ENCODE measurements around the gene TBC1D23. TPM values are rescaled to one million over a fixed set of nuclear protein-coding genes. Genes with fewer than 3 reads are reported as not detected.
"Not testable (repeated sequence)": the region's sequence is repeated elsewhere in the genome, so short reads cannot be mapped to it uniquely, and the experiment has no call there.

Gene TBC1D23
- total RNA-seq, 1 experiment from 2014 or later: 20.6 TPM

GRCh38 chr3:100261485-100261903 lies 702 bp downstream of the TBC1D23 start:
- Histone ChIP-seq H3K79me2 (ENCODE audit: low read length) (peaks cover 31% of the 10 kb centered on the region), H3K4me3 (ENCODE audit: low read length) (peak overlapping the region; percentile 92), H2AFZ (ENCODE audit: low read length) (no peak overlapping the region)

GRCh38 chr3:100262925-100263324 lies 2.1 kb downstream of the TBC1D23 start:
- H3K27me3 ChIP-seq (ENCODE audit: low read length); DNase-seq; H2AFZ ChIP-seq (ENCODE audit: low read length); H3K36me3 ChIP-seq (ENCODE audit: insufficient read depth, low read length); H3K9ac ChIP-seq (ENCODE audit: low read length); H3K4me2 ChIP-seq (ENCODE audit: low read depth, low read length, poor library complexity, severe bottlenecking); H3K9me3 ChIP-seq (ENCODE audit: low read length); H3K9me2 ChIP-seq (replicated peaks; ENCODE audit: insufficient read depth, low read length); H3K27ac ChIP-seq (ENCODE audit: low read length); H3K4me3 ChIP-seq (ENCODE audit: low read length): not testable (repeated sequence)
- Histone ChIP-seq H3K79me2 (ENCODE audit: low read length) (peaks cover 39% of the 10 kb centered on the region), H4K20me1 (ENCODE audit: insufficient read depth, low read depth, low read length) (peaks cover 14% of the 10 kb centered on the region), H3K4me1 (ENCODE audit: low read length) (peaks cover 16% of the 10 kb centered on the region)

More at GRCh38 chr3:100261485-100261903, 702 bp downstream of the TBC1D23 start:
- Histone ChIP-seq H3K36me3 (ENCODE audit: insufficient read depth, low read length) (no peaks in the 10 kb centered on the region), H3K27me3 (ENCODE audit: low read length) (no peaks in the 10 kb centered on the region), H3K9me2 (replicated peaks; ENCODE audit: insufficient read depth, low read length) (no peaks in the 10 kb centered on the region), H3K4me1 (ENCODE audit: low read length) (peaks cover 16% of the 10 kb centered on the region), H3K4me2 (ENCODE audit: low read depth, low read length, poor library complexity, severe bottlenecking) (peak overlapping the region; percentile 78), H3K9ac (ENCODE audit: low read length) (peak overlapping the region; percentile 84), H3K27ac (ENCODE audit: low read length) (no peak overlapping the region), H4K20me1 (ENCODE audit: insufficient read depth, low read depth, low read length) (peaks cover 7% of the 10 kb centered on the region; the same call in 1 of the 2 replicates), H3K9me3 (ENCODE audit: low read length) (no peaks in the 10 kb centered on the region)
- no peak for DNase-seq

GRCh38 chr3:100263583-100263982 lies 2.8 kb downstream of the TBC1D23 start:
- H3K4me1 ChIP-seq (ENCODE audit: low read length): peaks cover 20% of the 10 kb centered on the region
- H3K9me2 ChIP-seq (replicated peaks; ENCODE audit: insufficient read depth, low read length): no peaks in the 10 kb centered on the region
- no peaks in the 10 kb centered on the region for H3K9me3 ChIP-seq (ENCODE audit: low read length)
- no peak for DNase-seq
- H3K27ac ChIP-seq (ENCODE audit: low read length): no peak overlapping the region
- no peak overlapping the region for H3K9ac ChIP-seq (ENCODE audit: low read length)
- H3K27me3 ChIP-seq (ENCODE audit: low read length): no peaks in the 10 kb centered on the region
- H3K79me2 ChIP-seq (ENCODE audit: low read length): peaks cover 39% of the 10 kb centered on the region
- H2AFZ ChIP-seq (ENCODE audit: low read length): no peak overlapping the region
- no peaks in the 10 kb centered on the region for H3K36me3 ChIP-seq (ENCODE audit: insufficient read depth, low read length)
- no peak overlapping the region for H3K4me2 ChIP-seq (ENCODE audit: low read depth, low read length, poor library complexity, severe bottlenecking)
- H3K4me3 ChIP-seq (ENCODE audit: low read length): no peak overlapping the region
- H4K20me1 ChIP-seq (ENCODE audit: insufficient read depth, low read depth, low read length): peaks cover 20% of the 10 kb centered on the region

GRCh38 chr3:100264242-100264641 lies 3.5 kb downstream of the TBC1D23 start:
- Histone ChIP-seq H3K9me2 (replicated peaks; ENCODE audit: insufficient read depth, low read length) (no peaks in the 10 kb centered on the region), H4K20me1 (ENCODE audit: insufficient read depth, low read depth, low read length) (peaks cover 20% of the 10 kb centered on the region), H3K4me2 (ENCODE audit: low read depth, low read length, poor library complexity, severe bottlenecking) (no peak overlapping the region), H3K9ac (ENCODE audit: low read length) (no peak overlapping the region), H3K27ac (ENCODE audit: low read length) (no peak overlapping the region), H2AFZ (ENCODE audit: low read length) (no peak overlapping the region), H3K36me3 (ENCODE audit: insufficient read depth, low read length) (no peaks in the 10 kb centered on the region), H3K4me1 (ENCODE audit: low read length) (peaks cover 27% of the 10 kb centered on the region), H3K4me3 (ENCODE audit: low read length) (no peak overlapping the region), H3K9me3 (ENCODE audit: low read length) (no peaks in the 10 kb centered on the region), H3K27me3 (ENCODE audit: low read length) (no peaks in the 10 kb centered on the region), H3K79me2 (ENCODE audit: low read length) (peaks cover 42% of the 10 kb centered on the region)
- DNase-seq: no peak

GRCh38 chr3:100265016-100265415 lies 4.2 kb downstream of the TBC1D23 start:
- Histone ChIP-seq H3K4me2 (ENCODE audit: low read depth, low read length, poor library complexity, severe bottlenecking) (no peak overlapping the region), H3K9me2 (replicated peaks; ENCODE audit: insufficient read depth, low read length) (no peaks in the 10 kb centered on the region), H3K36me3 (ENCODE audit: insufficient read depth, low read length) (no peaks in the 10 kb centered on the region), H3K4me1 (ENCODE audit: low read length) (peaks cover 24% of the 10 kb centered on the region), H3K4me3 (ENCODE audit: low read length) (no peak overlapping the region), H3K27ac (ENCODE audit: low read length) (no peak overlapping the region), H2AFZ (ENCODE audit: low read length) (no peak overlapping the region), H3K79me2 (ENCODE audit: low read length) (peaks cover 46% of the 10 kb centered on the region), H3K9me3 (ENCODE audit: low read length) (no peaks in the 10 kb centered on the region), H3K27me3 (ENCODE audit: low read length) (no peaks in the 10 kb centered on the region), H4K20me1 (ENCODE audit: insufficient read depth, low read depth, low read length) (peaks cover 25% of the 10 kb centered on the region), H3K9ac (ENCODE audit: low read length) (no peak overlapping the region)
- no peak for DNase-seq

GRCh38 chr3:100266531-100266930 lies 5.7 kb downstream of the TBC1D23 start:
- Histone ChIP-seq H4K20me1 (ENCODE audit: insufficient read depth, low read depth, low read length) (peaks cover 33% of the 10 kb centered on the region), H2AFZ (ENCODE audit: low read length) (no peak overlapping the region), H3K9me3 (ENCODE audit: low read length) (no peaks in the 10 kb centered on the region), H3K4me2 (ENCODE audit: low read depth, low read length, poor library complexity, severe bottlenecking) (no peak overlapping the region), H3K27ac (ENCODE audit: low read length) (no peak overlapping the region), H3K36me3 (ENCODE audit: insufficient read depth, low read length) (no peaks in the 10 kb centered on the region), H3K79me2 (ENCODE audit: low read length) (peaks cover 44% of the 10 kb centered on the region), H3K9ac (ENCODE audit: low read length) (no peak overlapping the region), H3K4me3 (ENCODE audit: low read length) (no peak overlapping the region), H3K27me3 (ENCODE audit: low read length) (no peaks in the 10 kb centered on the region), H3K4me1 (ENCODE audit: low read length) (peaks cover 19% of the 10 kb centered on the region), H3K9me2 (replicated peaks; ENCODE audit: insufficient read depth, low read length) (no peaks in the 10 kb centered on the region)
- DNase-seq: no peak

- H3K27ac ChIP-seq (ENCODE audit: low read length): no peak overlapping the region
- no peaks in the 10 kb centered on the region for H3K9me3 ChIP-seq (ENCODE audit: low read length)
- no peaks in the 10 kb centered on the region for H3K27me3 ChIP-seq (ENCODE audit: low read length)
- peaks cover 12% of the 10 kb centered on the region for H3K4me1 ChIP-seq (ENCODE audit: low read length)
- no peak overlapping the region for H3K4me3 ChIP-seq (ENCODE audit: low read length)
- no peaks in the 10 kb centered on the region for H3K9me2 ChIP-seq (replicated peaks; ENCODE audit: insufficient read depth, low read length)
- H3K4me2 ChIP-seq (ENCODE audit: low read depth, low read length, poor library complexity, severe bottlenecking): no peak overlapping the region
- no peak overlapping the region for H3K9ac ChIP-seq (ENCODE audit: low read length)
- H3K36me3 ChIP-seq (ENCODE audit: insufficient read depth, low read length): no peaks in the 10 kb centered on the region
- DNase-seq: no peak
- peaks cover 38% of the 10 kb centered on the region for H4K20me1 ChIP-seq (ENCODE audit: insufficient read depth, low read depth, low read length)
- peaks cover 37% of the 10 kb centered on the region for H3K79me2 ChIP-seq (ENCODE audit: low read length)
- no peak overlapping the region for H2AFZ ChIP-seq (ENCODE audit: low read length)
Observed at GRCh38 chr3:100268156-100268555, 7.4 kb downstream of the TBC1D23 start.

GRCh38 chr3:100269001-100269400 lies 8.2 kb downstream of the TBC1D23 start:
- no peak overlapping the region for H3K4me2 ChIP-seq (ENCODE audit: low read depth, low read length, poor library complexity, severe bottlenecking)
- peaks cover 38% of the 10 kb centered on the region for H4K20me1 ChIP-seq (ENCODE audit: insufficient read depth, low read depth, low read length)
- H3K79me2 ChIP-seq (ENCODE audit: low read length): peaks cover 31% of the 10 kb centered on the region

More at GRCh38 chr3:100269001-100269400, 8.2 kb downstream of the TBC1D23 start:
- Histone ChIP-seq H3K9me2 (replicated peaks; ENCODE audit: insufficient read depth, low read length) (no peaks in the 10 kb centered on the region), H3K9me3 (ENCODE audit: low read length) (no peaks in the 10 kb centered on the region), H3K27ac (ENCODE audit: low read length) (no peak overlapping the region), H3K4me1 (ENCODE audit: low read length) (peaks cover 12% of the 10 kb centered on the region), H3K27me3 (ENCODE audit: low read length) (no peaks in the 10 kb centered on the region), H3K36me3 (ENCODE audit: insufficient read depth, low read length) (no peaks in the 10 kb centered on the region), H3K9ac (ENCODE audit: low read length) (no peak overlapping the region), H3K4me3 (ENCODE audit: low read length) (no peak overlapping the region), H2AFZ (ENCODE audit: low read length) (no peak overlapping the region)
- no peak for DNase-seq
